GM18502 (cell line): Measurements from ENCODE around the gene P2RY2.

Experiments
- ATAC-seq: cut with Tn5 transposase; IDR thresholded peaks from one replicate; pipeline ENCODE4 v1.9.1; 2021; ENCODE audit warnings: mild to moderate bottlenecking; ENCODE audit not compliant: unreplicated experiment, poor library complexity

Gene P2RY2

DNA sequence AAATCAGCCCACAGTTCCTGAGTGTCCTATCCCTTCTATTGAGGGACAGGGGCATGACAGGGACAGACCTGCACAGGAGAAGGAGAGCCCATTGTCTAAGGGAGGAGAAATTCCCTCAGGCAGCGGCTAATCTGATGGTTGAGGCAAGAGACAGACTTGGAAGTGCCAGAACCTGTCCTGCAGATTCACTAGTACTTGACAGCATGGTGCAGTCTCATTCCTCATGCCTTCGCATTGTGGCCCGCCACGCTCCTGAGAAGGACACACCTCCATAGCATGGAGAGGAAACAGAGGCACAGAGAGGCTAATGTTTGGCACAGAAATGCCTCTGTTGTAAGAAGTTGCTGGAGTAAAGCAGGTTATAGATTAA is 57.3 kb downstream of the P2RY2 start:
- ATAC-seq = no peak

DNA sequence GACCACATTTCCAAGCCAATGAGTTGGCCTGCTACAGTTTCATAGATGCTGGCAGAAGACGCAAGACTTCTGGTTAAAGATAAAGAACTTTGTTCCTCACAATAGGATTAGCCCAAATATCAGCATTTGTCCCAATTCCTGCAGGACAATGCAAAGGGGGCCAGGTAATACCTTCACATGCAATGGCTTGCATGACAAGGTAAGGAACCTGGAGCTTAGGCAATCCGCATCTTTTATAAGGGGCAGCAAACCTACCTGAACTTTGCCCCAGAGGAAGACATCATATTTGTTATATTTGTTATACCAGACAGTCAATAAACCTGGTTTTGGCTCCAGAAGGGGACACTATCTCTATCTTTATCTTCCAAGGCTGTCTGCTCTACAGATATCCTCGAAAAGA is 59.4 kb downstream of the P2RY2 start:
- no peak for ATAC-seq

DNA sequence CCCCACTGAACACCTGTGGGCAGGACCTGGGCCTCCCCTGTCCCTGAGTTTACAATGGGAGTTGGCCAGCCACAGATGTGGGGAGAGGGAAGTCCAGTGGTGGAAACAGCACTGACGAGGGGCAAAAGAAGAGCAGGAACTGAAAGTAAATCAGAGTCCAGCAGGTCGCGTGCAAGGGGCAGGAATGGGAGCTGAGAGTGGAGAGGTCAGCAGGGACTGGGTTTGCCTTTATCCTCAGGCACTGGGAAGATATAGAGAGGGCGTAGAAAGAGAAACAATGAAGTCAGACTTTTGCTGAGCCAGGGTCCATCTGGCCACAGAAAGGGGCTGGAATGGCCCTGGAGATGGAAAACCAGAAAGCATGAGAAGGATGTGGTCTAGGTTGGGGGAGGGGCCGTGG is 62.5 kb downstream of the P2RY2 start:
- no peak for ATAC-seq

DNA sequence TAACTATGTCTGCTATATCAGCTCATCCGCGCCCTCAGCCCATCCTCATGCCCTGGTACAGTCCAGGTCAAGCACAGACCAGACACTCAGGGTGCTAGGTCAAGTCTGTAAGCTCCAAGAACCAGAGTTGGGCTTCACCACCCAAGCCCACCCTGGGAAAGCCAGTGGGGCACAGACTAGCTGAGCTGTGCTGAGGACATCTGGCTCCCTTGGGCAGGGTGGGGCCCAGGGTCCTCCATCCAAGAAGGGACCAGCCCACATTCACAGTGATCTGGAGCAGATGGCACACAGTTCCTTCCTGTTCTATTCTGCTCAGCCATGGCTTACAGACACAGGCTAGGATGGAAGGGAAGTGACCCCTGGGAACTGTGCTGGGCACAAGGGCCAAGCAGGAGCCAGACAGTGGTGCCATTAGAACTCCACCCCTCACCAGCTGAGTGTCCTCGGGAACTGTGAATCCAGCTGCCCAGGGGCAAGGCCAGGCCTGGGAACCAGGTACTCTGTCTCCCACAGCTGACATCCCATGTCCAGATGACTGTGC is 63.2 kb downstream of the P2RY2 start:
- no peak for ATAC-seq

DNA sequence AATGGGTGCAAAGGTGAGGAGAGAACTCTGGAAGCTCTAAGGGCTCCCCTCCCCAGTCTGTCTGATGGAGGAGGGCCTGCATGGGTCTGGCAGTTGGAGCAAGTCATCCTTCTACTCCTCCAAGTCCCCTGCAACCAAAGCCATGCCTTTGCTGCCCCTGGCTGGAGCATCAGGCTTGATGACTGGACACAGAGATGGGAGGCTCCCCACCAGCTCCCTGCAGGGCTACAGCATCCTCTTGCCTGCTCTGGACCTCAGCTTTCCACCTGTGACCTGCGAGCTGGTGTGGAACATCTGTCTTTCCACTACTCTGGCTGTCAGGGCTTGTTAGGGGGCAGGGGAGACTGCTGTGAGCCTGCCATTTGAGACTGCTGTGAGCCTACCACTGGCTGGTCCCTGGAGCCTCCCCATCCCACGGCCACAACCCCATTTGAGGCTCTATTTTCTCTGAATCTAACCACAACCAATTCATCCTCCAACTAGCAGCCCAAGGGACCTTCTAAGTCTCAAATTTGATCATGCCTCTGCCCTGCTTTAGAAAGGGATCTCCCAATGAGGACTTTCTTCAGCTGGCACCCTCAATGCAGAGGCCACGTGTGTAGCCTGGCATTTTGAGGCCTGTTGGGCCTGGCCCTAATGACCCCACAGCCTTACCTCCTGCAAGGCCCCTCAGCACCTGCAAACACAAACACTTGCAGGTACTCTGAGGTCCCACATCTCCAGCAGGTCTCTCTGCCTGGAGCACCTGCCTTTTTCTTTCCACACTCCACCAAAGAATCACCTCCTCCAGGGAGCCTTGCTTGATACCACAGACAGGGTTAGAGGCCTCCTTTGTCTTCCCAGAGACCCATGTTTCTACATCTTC is 63.9 kb downstream of the P2RY2 start:
- no peak for ATAC-seq

DNA sequence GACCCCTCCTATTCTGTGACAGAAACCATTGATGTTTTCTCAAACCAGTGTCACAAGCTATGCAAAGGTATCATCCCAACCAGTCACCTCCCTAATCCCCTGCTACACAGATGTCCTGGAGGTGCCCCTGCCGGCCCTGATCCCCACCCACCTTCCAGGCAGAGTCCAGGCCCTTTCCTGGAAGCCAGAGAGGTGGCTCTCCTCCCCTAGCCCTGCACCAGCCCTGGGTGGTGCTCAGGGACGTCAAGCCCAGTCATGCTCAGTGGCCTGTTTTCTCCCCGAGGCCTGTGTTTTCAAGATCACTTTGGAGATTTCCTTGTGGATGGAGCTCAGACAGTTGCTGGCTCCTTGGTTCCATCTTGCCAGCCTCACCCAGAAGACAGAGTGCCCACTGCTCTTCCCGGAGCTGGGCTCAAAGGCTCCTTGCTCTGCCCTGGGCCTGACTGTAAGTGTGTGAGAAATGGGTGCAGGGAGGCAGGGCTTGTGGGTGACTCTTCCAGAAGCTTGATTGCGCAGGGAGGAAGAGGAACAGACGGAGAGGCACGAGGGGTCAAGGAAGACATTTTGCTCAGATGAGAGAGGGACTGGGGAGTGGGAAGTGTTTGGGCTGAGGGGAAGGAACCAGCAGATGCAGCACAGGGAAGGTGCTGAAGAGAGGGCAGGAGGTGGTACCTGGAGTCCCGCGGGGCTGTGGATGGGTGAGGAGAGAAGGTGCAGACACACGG is 65.4 kb downstream of the P2RY2 start:
- ATAC-seq = no peak

DNA sequence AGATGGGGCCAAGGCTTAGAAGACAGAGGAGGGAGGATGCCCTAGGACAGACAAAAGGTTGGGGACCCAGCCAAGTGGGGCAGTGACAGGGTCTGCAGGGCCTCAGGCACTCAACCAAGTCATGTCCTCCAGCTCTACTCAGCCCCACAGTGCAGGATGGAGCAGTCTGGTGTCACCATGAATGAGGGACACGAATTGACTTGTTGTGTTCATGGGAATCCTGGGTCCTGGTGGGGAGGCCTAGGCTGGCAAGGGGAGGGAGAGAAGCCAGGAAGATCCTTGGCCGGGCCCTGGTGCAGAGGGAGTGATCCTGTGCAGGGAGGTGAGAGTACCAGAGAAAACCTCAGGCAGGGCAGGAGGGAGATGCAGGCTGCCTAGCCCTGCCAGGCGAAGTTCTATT is 66.0 kb downstream of the P2RY2 start:
- no peak for ATAC-seq

DNA sequence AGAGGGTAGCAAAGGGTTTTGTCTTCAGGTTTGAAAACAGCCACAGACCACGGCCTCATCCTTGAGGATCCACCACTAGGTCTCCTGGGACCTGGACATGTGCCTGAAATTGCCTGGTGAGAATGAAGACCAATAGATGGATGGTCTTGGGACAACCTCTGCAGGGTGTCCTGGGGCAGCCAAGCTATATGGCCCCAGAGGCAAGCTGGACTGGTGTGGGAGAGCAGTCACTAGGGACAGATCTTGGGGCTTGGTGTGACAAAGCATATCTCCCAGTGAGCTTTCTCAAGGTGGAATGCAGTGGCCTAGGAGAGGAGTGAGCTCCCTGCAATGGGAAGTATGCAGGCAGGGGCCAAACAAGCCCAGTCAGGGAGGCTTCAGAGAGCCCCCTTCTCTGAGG is 67.6 kb downstream of the P2RY2 start:
- no peak for ATAC-seq
